ENCODE data around the gene SPINT1.
A peak's percentile ranks its signal among the peaks of the same experiment; 100 is the strongest.

The SPINT1 gene

GRCh38 chr15:40891138-40891537, 47.3 kb downstream of the SPINT1 start:
- H3K9ac ChIP-seq (ENCODE audit: low read length in 5 of 5) = no peak overlapping the region
- H3K4me3 ChIP-seq (ENCODE audit: low read depth in 1 of 5, low read length in 5 of 5) = no peak overlapping the region
- H3K9me3 ChIP-seq (ENCODE audit: control insufficient read depth in 5 of 5, low read length in 5 of 5) = no peaks in the 10 kb centered on the region
- peaks cover 8 to 25% (median 21%) of the 10 kb centered on the region in 5 donors for H3K4me1 ChIP-seq (ENCODE audit: control insufficient read depth in 5 of 5, insufficient read depth in 5 of 5, low read length in 5 of 5)
- H3K27ac ChIP-seq (ENCODE audit: low read depth, low read length) = no peak overlapping the region
- H3K27me3 ChIP-seq (ENCODE audit: control insufficient read depth in 5 of 5, insufficient read depth in 4 of 5, low read length in 5 of 5) = no peaks in the 10 kb centered on the region
- peaks cover 0 to 5% (median 3%) of the 10 kb centered on the region in 5 donors for H3K36me3 ChIP-seq (ENCODE audit: control insufficient read depth in 5 of 5, insufficient read depth in 5 of 5, low read length in 5 of 5)

GRCh38 chr15:40891810-40892446, 48.1 kb downstream of the SPINT1 start:
- H3K27ac ChIP-seq (ENCODE audit: low read depth, low read length) = no peak overlapping the region

GRCh38 chr15:40892447-40893012, 48.7 kb downstream of the SPINT1 start:
- Histone ChIP-seq H3K27ac (ENCODE audit: low read depth, low read length) (no peak overlapping the region), H3K4me1 (ENCODE audit: control insufficient read depth in 5 of 5, insufficient read depth in 5 of 5, low read length in 5 of 5) (peaks cover 8 to 26% (median 21%) of the 10 kb centered on the region in 5 donors), H3K9me3 (ENCODE audit: control insufficient read depth in 5 of 5, low read length in 5 of 5) (no peaks in the 10 kb centered on the region), H3K36me3 (ENCODE audit: control insufficient read depth in 5 of 5, insufficient read depth in 5 of 5, low read length in 5 of 5) (peaks cover 0 to 9% (median 5%) of the 10 kb centered on the region in 5 donors), H3K4me3 (ENCODE audit: low read depth in 1 of 5, low read length in 5 of 5) (no peak overlapping the region), H3K9ac (ENCODE audit: low read length in 5 of 5) (no peak overlapping the region), H3K27me3 (ENCODE audit: control insufficient read depth in 5 of 5, insufficient read depth in 4 of 5, low read length in 5 of 5) (no peaks in the 10 kb centered on the region)

More at GRCh38 chr15:40891810-40892446, 48.1 kb downstream of the SPINT1 start:
- Histone ChIP-seq H3K9ac (ENCODE audit: low read length in 5 of 5) (no peak overlapping the region), H3K36me3 (ENCODE audit: control insufficient read depth in 5 of 5, insufficient read depth in 5 of 5, low read length in 5 of 5) (peaks cover 0 to 8% (median 4%) of the 10 kb centered on the region in 5 donors), H3K4me1 (ENCODE audit: control insufficient read depth in 5 of 5, insufficient read depth in 5 of 5, low read length in 5 of 5) (peaks cover 8 to 26% (median 21%) of the 10 kb centered on the region in 5 donors), H3K4me3 (ENCODE audit: low read depth in 1 of 5, low read length in 5 of 5) (no peak overlapping the region), H3K9me3 (ENCODE audit: control insufficient read depth in 5 of 5, low read length in 5 of 5) (no peaks in the 10 kb centered on the region), H3K27me3 (ENCODE audit: control insufficient read depth in 5 of 5, insufficient read depth in 4 of 5, low read length in 5 of 5) (no peaks in the 10 kb centered on the region)

GRCh38 chr15:40893019-40893670, 49.3 kb downstream of the SPINT1 start:
- Histone ChIP-seq H3K9ac (ENCODE audit: low read length in 5 of 5) (peak overlapping the region in 2 of 5 donors; percentile 94), H3K4me1 (ENCODE audit: control insufficient read depth in 5 of 5, insufficient read depth in 5 of 5, low read length in 5 of 5) (peaks cover 8 to 26% (median 21%) of the 10 kb centered on the region in 5 donors), H3K36me3 (ENCODE audit: control insufficient read depth in 5 of 5, insufficient read depth in 5 of 5, low read length in 5 of 5) (peaks cover 0 to 12% (median 7%) of the 10 kb centered on the region in 5 donors), H3K4me3 (ENCODE audit: low read depth in 1 of 5, low read length in 5 of 5) (peak overlapping the region in 3 of 5 donors; percentile 86 to 91 (median 89)), H3K27me3 (ENCODE audit: control insufficient read depth in 5 of 5, insufficient read depth in 4 of 5, low read length in 5 of 5) (no peaks in the 10 kb centered on the region), H3K27ac (ENCODE audit: low read depth, low read length) (no peak overlapping the region), H3K9me3 (ENCODE audit: control insufficient read depth in 5 of 5, low read length in 5 of 5) (no peaks in the 10 kb centered on the region)

GRCh38 chr15:40893733-40894680, 50.2 kb downstream of the SPINT1 start, which contains the start of gene VPS18:
VPS18 (plus strand) TSS chr15:40894450; CDS start chr15:40894769, 319 bp downstream.
- peaks cover 4 to 20% (median 14%) of the 10 kb centered on the region in 5 donors for H3K36me3 ChIP-seq (ENCODE audit: control insufficient read depth in 5 of 5, insufficient read depth in 5 of 5, low read length in 5 of 5)
- peak within 1 kb of the TSS; percentile 86 to 92 (median 91) for H3K4me3 ChIP-seq (ENCODE audit: low read depth in 1 of 5, low read length in 5 of 5)
- peaks cover 8 to 26% (median 21%) of the 10 kb centered on the region in 5 donors for H3K4me1 ChIP-seq (ENCODE audit: control insufficient read depth in 5 of 5, insufficient read depth in 5 of 5, low read length in 5 of 5)
- H3K9ac ChIP-seq (ENCODE audit: low read length in 5 of 5) = peak within 1 kb of the TSS; percentile 84 to 94 (median 93)
- no peaks in the 10 kb centered on the region for H3K27me3 ChIP-seq (ENCODE audit: control insufficient read depth in 5 of 5, insufficient read depth in 4 of 5, low read length in 5 of 5)
- H3K9me3 ChIP-seq (ENCODE audit: control insufficient read depth in 5 of 5, low read length in 5 of 5) = no peaks in the 10 kb centered on the region
- peak within 1 kb of the TSS; percentile 79 for H3K27ac ChIP-seq (ENCODE audit: low read depth, low read length)

GRCh38 chr15:40894681-40895448, 51.0 kb downstream of the SPINT1 start:
- Histone ChIP-seq H3K9ac (ENCODE audit: low read length in 5 of 5) (peak overlapping the region; percentile 84 to 94 (median 90)), H3K9me3 (ENCODE audit: control insufficient read depth in 5 of 5, low read length in 5 of 5) (no peaks in the 10 kb centered on the region), H3K36me3 (ENCODE audit: control insufficient read depth in 5 of 5, insufficient read depth in 5 of 5, low read length in 5 of 5) (peaks cover 4 to 29% (median 22%) of the 10 kb centered on the region in 5 donors), H3K4me3 (ENCODE audit: low read depth in 1 of 5, low read length in 5 of 5) (peak overlapping the region; percentile 86 to 92 (median 91)), H3K4me1 (ENCODE audit: control insufficient read depth in 5 of 5, insufficient read depth in 5 of 5, low read length in 5 of 5) (peaks cover 8 to 26% (median 21%) of the 10 kb centered on the region in 5 donors), H3K27ac (ENCODE audit: low read depth, low read length) (peak overlapping the region; percentile 79), H3K27me3 (ENCODE audit: control insufficient read depth in 5 of 5, insufficient read depth in 4 of 5, low read length in 5 of 5) (no peaks in the 10 kb centered on the region)

GRCh38 chr15:40899536-40900207, 55.8 kb downstream of the SPINT1 start:
- Histone ChIP-seq H3K36me3 (ENCODE audit: control insufficient read depth in 5 of 5, insufficient read depth in 5 of 5, low read length in 5 of 5) (peaks cover 4 to 60% (median 52%) of the 10 kb centered on the region in 5 donors), H3K9ac (ENCODE audit: low read length in 5 of 5) (no peak overlapping the region), H3K27ac (ENCODE audit: low read depth, low read length) (no peak overlapping the region), H3K4me1 (ENCODE audit: control insufficient read depth in 5 of 5, insufficient read depth in 5 of 5, low read length in 5 of 5) (peaks cover 9 to 31% (median 26%) of the 10 kb centered on the region in 5 donors), H3K27me3 (ENCODE audit: control insufficient read depth in 5 of 5, insufficient read depth in 4 of 5, low read length in 5 of 5) (no peaks in the 10 kb centered on the region), H3K9me3 (ENCODE audit: control insufficient read depth in 5 of 5, low read length in 5 of 5) (no peaks in the 10 kb centered on the region), H3K4me3 (ENCODE audit: low read depth in 1 of 5, low read length in 5 of 5) (no peak overlapping the region)

GRCh38 chr15:40900256-40901052, 56.6 kb downstream of the SPINT1 start:
- no peaks in the 10 kb centered on the region for H3K27me3 ChIP-seq (ENCODE audit: control insufficient read depth in 5 of 5, insufficient read depth in 4 of 5, low read length in 5 of 5)
- H3K4me1 ChIP-seq (ENCODE audit: control insufficient read depth in 5 of 5, insufficient read depth in 5 of 5, low read length in 5 of 5) = peaks cover 4 to 28% (median 24%) of the 10 kb centered on the region in 5 donors
- H3K36me3 ChIP-seq (ENCODE audit: control insufficient read depth in 5 of 5, insufficient read depth in 5 of 5, low read length in 5 of 5) = peaks cover 4 to 60% (median 52%) of the 10 kb centered on the region in 5 donors

More at GRCh38 chr15:40900256-40901052, 56.6 kb downstream of the SPINT1 start:
- Histone ChIP-seq H3K9ac (ENCODE audit: low read length in 5 of 5) (no peak overlapping the region), H3K27ac (ENCODE audit: low read depth, low read length) (no peak overlapping the region), H3K9me3 (ENCODE audit: control insufficient read depth in 5 of 5, low read length in 5 of 5) (no peaks in the 10 kb centered on the region), H3K4me3 (ENCODE audit: low read depth in 1 of 5, low read length in 5 of 5) (no peak overlapping the region)

Data from subcutaneous abdominal adipose tissue (tissue), 5 donors.